ENCODE measurements around the gene PRDM16. TPM values are rescaled to one million over a fixed set of nuclear protein-coding genes. Genes with fewer than 3 reads are reported as not detected.

PRDM16 gene
- total and polyA plus RNA-seq, 2 of the 13 experiments (the other 11 are each of a cell fraction or from before 2014, with no cell fraction given) = 0.15 to 0.81 TPM

DNA sequence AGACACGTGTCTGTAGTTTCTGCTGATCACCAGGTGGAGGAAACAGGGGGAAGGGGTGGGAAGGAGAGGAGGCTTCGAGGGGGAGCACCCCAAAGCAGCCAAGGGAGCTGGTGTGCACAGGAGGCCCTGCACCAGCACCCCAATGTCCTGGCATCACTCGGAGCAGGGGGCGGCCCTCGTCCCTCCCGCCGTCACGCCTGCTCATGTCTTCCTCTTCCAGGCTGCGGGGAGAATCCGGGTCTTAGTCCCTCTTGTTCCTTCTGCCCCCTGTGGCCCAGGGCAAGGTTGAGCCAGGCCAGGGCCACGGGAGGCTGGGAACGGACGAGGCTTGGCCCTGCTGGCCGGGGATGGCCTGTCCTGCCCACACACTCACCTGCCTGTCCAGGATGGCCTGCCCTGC is 364.1 kb downstream of the PRDM16 start (continued):
- TF ChIP-seq, protein P1, sequence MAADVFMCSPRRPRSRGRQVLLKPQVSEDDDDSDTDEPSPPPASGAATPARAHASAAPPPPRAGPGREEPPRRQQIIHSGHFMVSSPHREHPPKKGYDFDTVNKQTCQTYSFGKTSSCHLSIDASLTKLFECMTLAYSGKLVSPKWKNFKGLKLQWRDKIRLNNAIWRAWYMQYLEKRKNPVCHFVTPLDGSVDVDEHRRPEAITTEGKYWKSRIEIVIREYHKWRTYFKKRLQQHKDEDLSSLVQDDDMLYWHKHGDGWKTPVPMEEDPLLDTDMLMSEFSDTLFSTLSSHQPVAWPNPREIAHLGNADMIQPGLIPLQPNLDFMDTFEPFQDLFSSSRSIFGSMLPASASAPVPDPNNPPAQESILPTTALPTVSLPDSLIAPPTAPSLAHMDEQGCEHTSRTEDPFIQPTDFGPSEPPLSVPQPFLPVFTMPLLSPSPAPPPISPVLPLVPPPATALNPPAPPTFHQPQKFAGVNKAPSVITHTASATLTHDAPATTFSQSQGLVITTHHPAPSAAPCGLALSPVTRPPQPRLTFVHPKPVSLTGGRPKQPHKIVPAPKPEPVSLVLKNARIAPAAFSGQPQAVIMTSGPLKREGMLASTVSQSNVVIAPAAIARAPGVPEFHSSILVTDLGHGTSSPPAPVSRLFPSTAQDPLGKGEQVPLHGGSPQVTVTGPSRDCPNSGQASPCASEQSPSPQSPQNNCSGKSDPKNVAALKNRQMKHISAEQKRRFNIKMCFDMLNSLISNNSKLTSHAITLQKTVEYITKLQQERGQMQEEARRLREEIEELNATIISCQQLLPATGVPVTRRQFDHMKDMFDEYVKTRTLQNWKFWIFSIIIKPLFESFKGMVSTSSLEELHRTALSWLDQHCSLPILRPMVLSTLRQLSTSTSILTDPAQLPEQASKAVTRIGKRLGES (CRISPR knock-in tag; IDR thresholded peaks at IDR 0.05; ENCODE audit: borderline replicate concordance) = no peak
- TF ChIP-seq ESRRA (CRISPR knock-in tag; IDR thresholded peaks at IDR 0.05; ENCODE audit: low read depth) (no peak), U2AF2 (IDR thresholded peaks at IDR 0.05; ENCODE audit: low read depth, low read length) (no peak)

DNA sequence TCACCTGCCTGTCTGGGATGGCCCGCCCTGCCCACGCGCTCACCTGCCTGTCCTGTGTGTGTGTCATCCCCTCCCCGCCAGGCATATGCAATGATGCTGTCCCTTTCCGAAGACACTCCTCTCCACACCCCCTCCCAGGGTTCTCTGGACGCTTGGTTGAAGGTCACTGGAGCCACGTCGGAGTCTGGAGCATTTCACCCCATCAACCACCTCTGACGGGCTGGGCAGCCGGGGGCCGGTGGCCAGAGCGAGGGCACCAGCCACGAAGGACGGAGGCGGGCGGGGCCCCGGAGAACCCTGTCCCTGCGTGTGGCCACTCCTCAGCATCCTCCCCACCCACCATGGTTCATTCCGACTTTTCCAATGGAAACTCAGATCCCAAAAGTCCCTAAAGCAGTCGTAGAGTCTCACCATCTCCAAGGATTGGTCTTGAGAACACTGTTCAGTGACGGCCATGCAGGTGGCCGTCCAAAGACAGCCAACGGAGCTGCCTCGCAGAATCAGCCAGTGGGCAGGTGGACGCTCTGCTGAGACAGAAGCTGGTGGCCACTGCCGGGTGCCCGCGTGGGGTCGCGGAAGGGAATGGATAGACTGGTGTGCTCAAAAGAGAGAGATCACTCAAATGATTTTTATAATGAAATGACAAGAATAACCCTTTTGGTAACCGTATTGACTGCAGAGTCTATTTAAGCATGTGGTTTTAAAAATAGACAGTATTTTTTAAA is 364.8 kb downstream of the PRDM16 start:
- Histone ChIP-seq H3K4me3 (replicated peaks in 1 of 3; ENCODE audit: insufficient read depth in 1 of 3, low read depth in 2 of 3, low read length in 3 of 3) (no peak overlapping the region), H3K9me3 (ENCODE audit: low read length) (no peaks in the 10 kb centered on the region), H3K27me3 (ENCODE audit: control insufficient read depth in 1 of 2, insufficient read depth in 2 of 2, low read length in 2 of 2) (peaks cover 10 to 45% of the 10 kb centered on the region in 2 experiments), H3K9ac (ENCODE audit: insufficient read depth, low read depth, low read length) (no peak overlapping the region), H3K4me2 (ENCODE audit: low read depth, low read length) (no peak overlapping the region), H3K4me1 (ENCODE audit: insufficient read depth, low read length) (peaks cover 9% of the 10 kb centered on the region; the same call in 1 of the 2 replicates), H3K36me3 (replicated peaks in 1 of 2; ENCODE audit: control insufficient read depth in 1 of 2, insufficient read depth in 2 of 2, low read length in 2 of 2) (no peaks in the 10 kb centered on the region), H2AFZ (ENCODE audit: low read length) (no peak overlapping the region), H3K79me2 (ENCODE audit: insufficient read depth, low read length) (no peaks in the 10 kb centered on the region), H4K20me1 (ENCODE audit: insufficient read depth, low read length) (no peaks in the 10 kb centered on the region), H3K27ac (ENCODE audit: extremely low read length, insufficient read depth, low read length) (no peak overlapping the region)
- ATAC-seq (no peak), FAIRE-seq (no peak), DNase-seq (ENCODE audit: low spot score) (no peak)
- no TSS peak for BruUV-seq (replicated peaks)
- POLR2A ChIA-PET = no interaction called here
- in situ Hi-C loops (cut with HindIII; ENCODE audit: extremely low pct_ligation_motif_present, low pct_unique_long_range_greater_than_20kb) = no loop called here
- intact Hi-C loops (cut with micrococcal nuclease; ENCODE audit: unreplicated experiment) = no loop called here
- 78% methylated on average over 30 of the region's 31 CpGs for WGBS (ENCODE audit: low lambda C conversion rate)
- CTCF ChIA-PET (ENCODE audit: low intra/inter-chr PET ratio, low total read pairs) = no interaction called here
- TF ChIP-seq TAF1 (CRISPR knock-in tag; IDR thresholded peaks at IDR 0.05) = no peak
- no peak for TF ChIP-seq CBX1 (IDR thresholded peaks at IDR 0.05; ENCODE audit: low read depth)
- TF ChIP-seq, protein P2, sequence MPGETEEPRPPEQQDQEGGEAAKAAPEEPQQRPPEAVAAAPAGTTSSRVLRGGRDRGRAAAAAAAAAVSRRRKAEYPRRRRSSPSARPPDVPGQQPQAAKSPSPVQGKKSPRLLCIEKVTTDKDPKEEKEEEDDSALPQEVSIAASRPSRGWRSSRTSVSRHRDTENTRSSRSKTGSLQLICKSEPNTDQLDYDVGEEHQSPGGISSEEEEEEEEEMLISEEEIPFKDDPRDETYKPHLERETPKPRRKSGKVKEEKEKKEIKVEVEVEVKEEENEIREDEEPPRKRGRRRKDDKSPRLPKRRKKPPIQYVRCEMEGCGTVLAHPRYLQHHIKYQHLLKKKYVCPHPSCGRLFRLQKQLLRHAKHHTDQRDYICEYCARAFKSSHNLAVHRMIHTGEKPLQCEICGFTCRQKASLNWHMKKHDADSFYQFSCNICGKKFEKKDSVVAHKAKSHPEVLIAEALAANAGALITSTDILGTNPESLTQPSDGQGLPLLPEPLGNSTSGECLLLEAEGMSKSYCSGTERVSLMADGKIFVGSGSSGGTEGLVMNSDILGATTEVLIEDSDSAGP (CRISPR knock-in tag; IDR thresholded peaks at IDR 0.05; ENCODE audit: borderline replicate concordance) = no peak
- TF ChIP-seq KLF9 (CRISPR knock-in tag; IDR thresholded peaks at IDR 0.05; ENCODE audit: low read depth) = no peak
- no peak for TF ChIP-seq ZSCAN20 (CRISPR knock-in tag; IDR thresholded peaks at IDR 0.05; ENCODE audit: borderline replicate concordance)
- TF ChIP-seq TEAD2 (CRISPR knock-in tag; IDR thresholded peaks at IDR 0.05) = no peak
- no peak for TF ChIP-seq ZNF660 (CRISPR knock-in tag; IDR thresholded peaks at IDR 0.05; ENCODE audit: borderline replicate concordance, low read depth)
- TF ChIP-seq MAFK (conservative IDR thresholded peaks at IDR 0.05 in 1 of 2, IDR thresholded peaks at IDR 0.05 in 1 of 2; ENCODE audit: low read length in 2 of 2) = no peak
- TF ChIP-seq, protein P3, sequence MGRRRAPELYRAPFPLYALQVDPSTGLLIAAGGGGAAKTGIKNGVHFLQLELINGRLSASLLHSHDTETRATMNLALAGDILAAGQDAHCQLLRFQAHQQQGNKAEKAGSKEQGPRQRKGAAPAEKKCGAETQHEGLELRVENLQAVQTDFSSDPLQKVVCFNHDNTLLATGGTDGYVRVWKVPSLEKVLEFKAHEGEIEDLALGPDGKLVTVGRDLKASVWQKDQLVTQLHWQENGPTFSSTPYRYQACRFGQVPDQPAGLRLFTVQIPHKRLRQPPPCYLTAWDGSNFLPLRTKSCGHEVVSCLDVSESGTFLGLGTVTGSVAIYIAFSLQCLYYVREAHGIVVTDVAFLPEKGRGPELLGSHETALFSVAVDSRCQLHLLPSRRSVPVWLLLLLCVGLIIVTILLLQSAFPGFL (CRISPR knock-in tag; IDR thresholded peaks at IDR 0.05) = no peak
- TF ChIP-seq RAD51 (IDR thresholded peaks at IDR 0.05; ENCODE audit: borderline replicate concordance) = no peak
- TF ChIP-seq SMARCE1 (IDR thresholded peaks at IDR 0.05; ENCODE audit: borderline replicate concordance) = no peak
- no peak for TF ChIP-seq ZNF709 (CRISPR knock-in tag; IDR thresholded peaks at IDR 0.05)
- no peak for TF ChIP-seq ZNF781 (CRISPR knock-in tag; IDR thresholded peaks at IDR 0.05; ENCODE audit: borderline replicate concordance, not compliant biosample characterization)
